Activated T-cell treated with anti-CD3 and anti-CD28 coated beads, Interleukin-2, amount 50 U/mL, for 24 hours (primary cell): ENCODE measurements around the gene SPATA1.

ENCODE experiments used
- DNase-seq: peaks from one replicate; pipeline ENCODE4 v3.0.0-alpha.2; 2020
- H3K27ac Mint-ChIP-seq: 2 replicates; pipeline ENCODE4 v1.8.0; 2020; ENCODE audit warnings: mild to moderate bottlenecking, mixed read lengths
- H3K27me3 Mint-ChIP-seq: 2 replicates; pipeline ENCODE4 v1.8.0; 2020; ENCODE audit warnings: mixed read lengths
- H3K36me3 Mint-ChIP-seq: 2 replicates; pipeline ENCODE4 v1.8.0; 2020; ENCODE audit warnings: low read depth, mixed read lengths
- H3K4me1 Mint-ChIP-seq: 2 replicates; pipeline ENCODE4 v1.8.0; 2020; ENCODE audit warnings: low read depth, mixed read lengths
- H3K4me3 Mint-ChIP-seq: 2 replicates; pipeline ENCODE4 v1.8.0; 2020; ENCODE audit warnings: mild to moderate bottlenecking, moderate library complexity, mixed read lengths
- H3K9me3 Mint-ChIP-seq: 2 replicates; pipeline ENCODE4 v1.8.0; 2020; ENCODE audit warnings: mixed read lengths

The SPATA1 gene

DNA sequence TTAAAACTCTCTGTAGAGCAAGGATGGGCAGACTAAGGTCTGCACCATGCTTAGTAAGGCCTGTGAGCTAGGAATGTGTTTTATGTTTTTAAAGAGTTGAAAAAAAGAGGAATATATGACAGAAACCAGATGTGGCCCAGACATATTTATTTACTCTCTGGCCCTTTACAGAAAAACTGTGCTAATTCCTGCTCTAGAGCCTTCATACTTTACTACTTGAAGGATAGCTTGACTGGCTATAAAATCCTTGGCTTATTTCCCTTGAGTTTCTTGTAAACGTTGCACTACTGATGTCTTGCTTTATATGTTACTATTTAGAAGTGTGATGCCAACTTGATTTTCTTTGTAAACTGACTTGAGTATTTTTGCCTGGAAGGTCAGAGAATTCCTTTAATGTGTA, 34.6 kb downstream of the SPATA1 start:
- peaks cover 31% of the 10 kb centered on the region for H3K36me3 Mint-ChIP-seq
- H3K9me3 Mint-ChIP-seq = no peaks in the 10 kb centered on the region
- peaks cover 21% of the 10 kb centered on the region for H3K4me1 Mint-ChIP-seq
- no peak overlapping the region for H3K4me3 Mint-ChIP-seq
- DNase-seq = no peak
- H3K27me3 Mint-ChIP-seq = no peaks in the 10 kb centered on the region
- H3K27ac Mint-ChIP-seq = no peak overlapping the region

DNA sequence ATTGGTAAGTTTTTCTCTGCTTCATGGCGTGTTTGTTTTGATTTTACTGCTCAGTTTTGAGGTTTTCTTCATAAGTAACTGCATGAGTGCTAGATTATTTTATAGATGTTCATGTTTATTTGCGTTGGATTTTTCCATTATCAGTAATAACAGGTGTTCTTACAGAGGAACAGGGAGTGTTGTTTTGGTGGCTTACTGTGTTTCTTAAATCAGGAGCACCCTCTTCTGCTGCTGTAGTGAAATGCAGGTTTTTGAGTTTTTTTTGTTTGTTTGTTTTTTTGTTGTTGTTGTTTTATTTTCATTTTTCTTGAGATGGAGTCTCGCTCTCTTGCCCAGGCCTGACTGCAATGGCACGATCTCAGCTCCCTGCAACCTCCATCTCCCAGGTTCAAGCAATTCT, 35.5 kb downstream of the SPATA1 start:
- DNase-seq = no peak
- no peak overlapping the region for H3K4me3 Mint-ChIP-seq
- H3K9me3 Mint-ChIP-seq = no peaks in the 10 kb centered on the region
- peaks cover 31% of the 10 kb centered on the region for H3K36me3 Mint-ChIP-seq
- H3K27ac Mint-ChIP-seq = no peak overlapping the region
- H3K27me3 Mint-ChIP-seq = no peaks in the 10 kb centered on the region
- peaks cover 21% of the 10 kb centered on the region for H3K4me1 Mint-ChIP-seq

DNA sequence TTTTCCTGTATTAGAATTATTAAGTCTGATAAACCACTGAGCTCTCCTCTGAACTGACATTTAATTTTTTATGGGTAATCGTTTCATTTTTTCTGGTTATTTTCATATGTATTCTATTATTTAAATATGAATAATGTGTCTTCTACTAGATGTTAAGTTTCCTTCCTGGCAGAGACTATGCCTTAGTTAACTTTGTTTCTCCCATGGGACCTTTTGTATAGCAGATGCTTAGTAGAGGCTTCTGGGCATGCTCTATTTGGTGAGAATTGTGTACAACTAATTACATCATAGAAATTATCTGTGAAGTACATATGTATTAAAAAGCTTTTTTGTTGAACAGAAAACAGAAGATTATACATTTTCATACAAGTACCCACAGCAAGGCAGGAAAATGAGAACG, 44.6 kb downstream of the SPATA1 start:
- Mint-ChIP-seq H3K36me3 (peaks cover 15% of the 10 kb centered on the region), H3K27ac (no peak overlapping the region), H3K27me3 (no peaks in the 10 kb centered on the region), H3K4me3 (no peak overlapping the region), H3K4me1 (no peaks in the 10 kb centered on the region), H3K9me3 (no peaks in the 10 kb centered on the region)
- no peak for DNase-seq

DNA sequence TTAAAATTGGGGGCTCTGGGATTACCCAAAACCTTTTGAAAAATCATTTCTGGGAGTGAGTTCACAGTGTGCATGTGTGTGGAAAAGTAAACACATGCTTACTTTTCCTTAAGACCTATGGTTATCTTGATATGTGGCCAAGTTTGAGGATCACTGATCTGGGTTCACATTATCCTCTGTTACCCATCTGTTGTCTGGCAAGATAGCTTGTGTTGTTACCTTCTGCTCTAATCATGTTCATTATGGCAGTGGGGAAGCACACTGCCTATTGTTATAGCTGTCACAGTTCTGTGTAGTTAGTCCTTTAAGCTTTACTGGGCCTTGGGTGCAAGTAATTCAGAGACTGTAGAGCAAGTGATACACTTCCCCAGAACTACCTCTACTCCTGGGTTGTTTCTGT, 63.0 kb downstream of the SPATA1 start:
- Mint-ChIP-seq H3K36me3 (peaks cover 77% of the 10 kb centered on the region), H3K27ac (no peak overlapping the region), H3K4me3 (no peak overlapping the region)

DNA sequence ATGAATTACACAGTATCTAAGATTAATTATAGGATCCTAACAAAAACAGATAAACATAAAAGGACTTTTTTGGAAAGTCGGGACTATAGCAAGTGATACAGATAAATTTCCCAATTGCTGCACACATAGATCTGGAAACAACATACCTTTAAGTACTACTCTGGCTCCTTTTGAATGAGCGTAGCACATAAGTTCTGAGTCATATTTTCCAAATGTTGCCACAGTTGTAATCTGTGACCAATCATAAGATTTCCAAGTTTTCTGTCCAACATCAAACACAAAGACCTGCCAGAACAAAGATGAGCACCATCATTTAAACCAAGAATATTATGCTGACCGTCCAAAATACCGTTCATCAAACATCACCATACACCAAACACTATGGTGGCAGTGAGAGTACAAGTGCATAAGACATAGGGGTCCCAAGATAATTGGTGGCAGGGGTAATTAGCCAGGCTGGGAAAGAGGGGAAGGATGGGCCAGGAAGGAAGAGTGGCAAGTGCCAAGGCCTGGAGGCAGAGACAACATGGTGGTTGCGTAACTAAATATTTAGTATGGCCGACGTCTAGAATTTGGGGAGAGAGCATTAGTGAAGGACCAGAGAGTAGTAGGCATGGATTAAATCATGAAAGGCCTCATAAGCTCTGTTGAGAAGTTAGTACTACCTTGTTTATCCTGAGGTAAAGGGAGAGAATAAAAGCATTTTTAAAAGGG, 64.4 kb downstream of the SPATA1 start:
- Mint-ChIP-seq H3K27me3 (no peaks in the 10 kb centered on the region), H3K4me3 (no peak overlapping the region), H3K9me3 (peaks cover 5% of the 10 kb centered on the region), H3K36me3 (peaks cover 69% of the 10 kb centered on the region), H3K4me1 (peaks cover 60% of the 10 kb centered on the region), H3K27ac (peak overlapping the region; percentile 13)
- no peak for DNase-seq

More for the DNA sequence above, 63.0 kb downstream of the SPATA1 start:
- Mint-ChIP-seq H3K4me1 (peaks cover 51% of the 10 kb centered on the region), H3K9me3 (peaks cover 5% of the 10 kb centered on the region), H3K27me3 (no peaks in the 10 kb centered on the region)
- DNase-seq = no peak

DNA sequence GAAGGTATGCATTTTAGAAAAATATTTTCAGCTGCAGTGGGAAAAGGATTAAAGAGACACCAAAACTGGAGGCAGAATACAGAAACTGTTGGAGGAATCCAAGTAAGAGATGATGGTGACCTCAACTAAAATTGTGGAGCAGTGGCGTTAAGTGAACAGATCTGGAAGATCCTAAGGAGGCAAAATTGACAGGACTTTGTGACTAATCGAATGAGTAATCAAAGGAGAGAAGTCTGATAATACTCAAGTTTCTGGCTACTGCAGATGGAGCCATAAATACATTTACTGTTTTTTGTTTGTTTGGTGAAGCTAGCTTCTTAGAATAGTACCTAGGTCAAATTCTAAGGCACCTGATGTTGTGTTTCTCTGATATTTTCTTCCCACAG, 65.0 kb downstream of the SPATA1 start:
- Mint-ChIP-seq H3K4me1 (peaks cover 60% of the 10 kb centered on the region), H3K4me3 (no peak overlapping the region)

DNA sequence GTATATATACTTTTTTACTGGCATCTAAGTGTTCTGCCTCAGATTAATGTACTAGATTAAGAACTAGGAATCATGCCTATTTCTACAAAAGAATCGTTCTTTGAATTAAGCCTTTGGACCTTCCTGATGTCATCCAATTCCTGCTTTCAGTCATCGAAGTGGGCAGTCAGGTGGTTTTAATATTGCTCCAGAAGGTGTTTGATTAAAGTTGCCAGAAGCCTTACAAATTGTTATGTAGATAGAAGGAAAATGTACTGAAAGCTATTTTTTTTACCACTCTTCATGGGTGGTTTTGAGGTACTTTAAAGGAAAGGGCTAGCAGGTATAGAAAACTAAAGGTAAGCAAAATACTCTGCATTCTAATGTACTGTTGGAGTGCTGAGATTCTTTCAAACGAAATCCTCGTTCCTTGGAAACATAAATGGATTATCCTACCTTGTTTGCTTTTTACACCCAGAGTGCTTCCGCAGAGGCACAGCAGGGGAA, 67.3 kb downstream of the SPATA1 start:
- peaks cover 51% of the 10 kb centered on the region for H3K36me3 Mint-ChIP-seq
- DNase-seq = no peak
- peak overlapping the region; percentile 100 for H3K27ac Mint-ChIP-seq
- H3K27me3 Mint-ChIP-seq = no peaks in the 10 kb centered on the region
- H3K9me3 Mint-ChIP-seq = peaks cover 5% of the 10 kb centered on the region
- peak overlapping the region; percentile 95 for H3K4me3 Mint-ChIP-seq
- peaks cover 51% of the 10 kb centered on the region for H3K4me1 Mint-ChIP-seq

More for the DNA sequence above, 65.0 kb downstream of the SPATA1 start:
- peaks cover 5% of the 10 kb centered on the region for H3K9me3 Mint-ChIP-seq
- no peaks in the 10 kb centered on the region for H3K27me3 Mint-ChIP-seq
- H3K36me3 Mint-ChIP-seq = peaks cover 67% of the 10 kb centered on the region
- no peak for DNase-seq
- H3K27ac Mint-ChIP-seq = peak overlapping the region; percentile 13

DNA sequence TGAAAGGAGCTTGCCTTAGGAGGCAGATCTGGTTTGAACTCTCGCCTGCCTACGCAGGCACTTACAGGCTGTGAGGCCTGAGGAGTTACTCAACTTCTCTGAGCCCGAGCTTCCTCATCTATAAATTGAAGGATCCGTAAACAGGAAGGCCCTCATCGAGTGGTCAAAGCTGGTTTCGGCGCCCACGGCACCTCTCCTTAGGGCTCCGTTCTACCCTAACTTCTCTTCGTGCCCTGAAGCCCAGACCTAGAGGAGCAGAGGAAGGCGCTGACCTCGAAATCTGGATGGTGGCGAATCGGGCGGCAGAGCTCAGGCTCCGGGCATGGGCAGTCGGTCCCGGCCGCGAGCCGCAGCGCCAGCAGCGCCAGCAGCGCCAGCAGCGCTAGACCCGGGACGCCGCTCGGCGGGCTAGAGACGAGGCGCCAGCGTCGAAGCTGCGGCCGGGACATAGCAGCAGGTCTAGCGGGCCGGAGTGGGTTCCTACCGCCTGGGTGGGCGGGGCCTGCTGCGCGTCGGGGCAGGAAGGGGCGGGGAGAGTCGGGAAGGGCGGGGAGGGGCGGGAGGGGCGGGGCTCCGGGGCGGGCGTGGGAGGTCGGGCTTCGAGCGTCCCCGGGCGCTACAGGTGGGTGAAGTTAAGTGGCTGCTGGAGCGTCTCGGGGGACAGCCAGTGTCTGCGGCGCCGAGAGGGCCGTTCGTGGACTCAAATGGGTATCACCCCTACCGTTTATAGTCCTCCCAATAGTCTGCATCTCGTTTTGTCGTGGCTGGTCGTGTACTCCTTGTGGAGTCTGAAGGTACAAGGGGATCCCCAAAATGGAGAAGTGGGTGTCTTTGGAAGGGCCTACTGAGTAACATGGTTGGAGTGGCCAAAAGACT, 68.0 kb downstream of the SPATA1 start, which contains the start of gene CTBS:
Gene CTBS, minus strand, starts transcription at position 474 of the 876 bp plus-strand sequence. Its CDS starts 25 bp downstream, at position 449.
- peak; percentile 89 for DNase-seq
- Mint-ChIP-seq H3K36me3 (peaks cover 44% of the 10 kb centered on the region), H3K27me3 (no peaks in the 10 kb centered on the region), H3K27ac (peak within 1 kb of the TSS; percentile 100), H3K4me3 (peak within 1 kb of the TSS; percentile 95), H3K4me1 (peaks cover 47% of the 10 kb centered on the region), H3K9me3 (peaks cover 5% of the 10 kb centered on the region)

DNA sequence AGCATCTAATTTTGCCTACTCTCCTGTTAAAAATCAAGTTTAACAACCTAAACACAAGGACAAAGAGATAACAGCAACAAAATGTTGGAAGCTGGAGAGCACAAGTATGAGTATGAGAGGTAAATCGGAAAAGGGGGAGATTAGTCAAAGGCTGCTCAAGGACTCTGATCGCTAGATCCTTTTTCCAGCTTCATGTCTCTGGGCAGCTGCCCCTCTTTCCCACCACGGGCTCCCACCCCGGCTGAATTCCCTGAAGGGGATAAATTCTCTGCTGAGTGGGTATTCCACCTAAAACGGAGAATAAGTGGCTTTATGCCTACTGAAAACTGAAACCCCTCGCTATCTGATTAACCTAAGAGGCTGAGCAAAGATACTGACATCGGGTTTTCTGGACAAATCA, 68.8 kb downstream of the SPATA1 start:
- no peak for DNase-seq
- H3K4me3 Mint-ChIP-seq = peak overlapping the region; percentile 95
- H3K36me3 Mint-ChIP-seq = peaks cover 38% of the 10 kb centered on the region
- H3K4me1 Mint-ChIP-seq = peaks cover 45% of the 10 kb centered on the region
- H3K9me3 Mint-ChIP-seq = peaks cover 5% of the 10 kb centered on the region
- no peaks in the 10 kb centered on the region for H3K27me3 Mint-ChIP-seq
- peak overlapping the region; percentile 100 for H3K27ac Mint-ChIP-seq

DNA sequence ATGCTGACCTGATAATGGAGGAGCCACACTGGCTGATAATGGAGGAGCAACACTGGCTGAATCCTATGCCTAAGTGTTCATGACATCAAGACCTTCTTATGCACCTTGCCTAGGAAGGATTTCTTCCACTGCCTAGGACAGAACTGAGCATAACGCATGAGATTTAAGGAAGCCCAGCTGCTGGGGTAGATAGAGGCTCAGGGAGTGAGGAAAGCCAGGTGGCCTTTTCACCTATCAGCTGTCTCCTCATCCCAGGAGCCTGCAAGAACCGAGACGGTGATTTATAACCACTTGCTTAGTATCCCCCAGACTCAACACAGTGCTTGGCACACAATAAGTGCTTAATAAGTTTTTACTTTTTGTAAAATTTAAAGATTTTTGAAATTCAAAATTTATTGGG, 75.5 kb downstream of the SPATA1 start:
- Mint-ChIP-seq H3K27me3 (peaks cover 4% of the 10 kb centered on the region), H3K27ac (no peak overlapping the region), H3K4me3 (no peak overlapping the region), H3K36me3 (no peaks in the 10 kb centered on the region), H3K9me3 (no peaks in the 10 kb centered on the region), H3K4me1 (no peaks in the 10 kb centered on the region)
- DNase-seq = no peak

DNA sequence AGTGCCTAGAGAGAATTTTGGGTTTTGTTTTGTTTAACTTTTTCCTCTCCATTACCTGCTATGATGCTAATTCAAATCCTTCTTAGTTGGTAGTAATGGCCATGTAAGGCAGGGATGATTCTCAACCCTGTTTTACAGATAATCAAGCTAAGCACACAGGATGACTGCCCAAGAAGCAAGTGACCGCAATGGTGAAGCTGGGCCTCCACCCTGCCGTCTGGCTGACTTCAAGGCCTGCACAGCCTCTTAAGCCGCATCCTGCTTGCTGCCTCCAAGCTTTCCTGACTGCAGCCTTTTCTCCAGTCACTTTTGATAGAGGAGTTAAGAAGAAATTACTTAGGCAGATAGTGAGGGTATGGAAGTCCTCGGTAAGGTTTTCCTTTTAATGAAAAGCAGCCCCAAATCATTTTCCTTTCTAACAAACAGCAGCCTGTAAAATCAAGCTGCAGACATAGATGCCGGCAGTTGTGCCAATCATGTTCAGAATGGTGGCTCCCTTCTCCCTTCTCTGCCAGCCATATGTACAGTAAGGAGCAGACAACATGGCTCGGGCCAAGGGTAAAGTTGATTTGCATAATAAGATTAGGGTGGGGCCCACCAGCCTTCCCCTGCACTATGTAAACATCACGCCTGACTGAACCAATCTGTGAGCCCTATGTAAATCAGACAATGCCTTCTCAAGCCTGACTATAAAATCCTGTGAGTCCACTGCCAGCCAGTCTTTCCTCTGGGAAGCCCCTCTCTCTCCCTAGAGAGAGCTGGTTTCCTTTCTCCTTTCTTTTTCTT, 76.8 kb downstream of the SPATA1 start:
- no peak for DNase-seq
- Mint-ChIP-seq H3K4me3 (no peak overlapping the region), H3K27ac (no peak overlapping the region), H3K27me3 (peaks cover 8% of the 10 kb centered on the region), H3K4me1 (no peaks in the 10 kb centered on the region), H3K36me3 (no peaks in the 10 kb centered on the region), H3K9me3 (no peaks in the 10 kb centered on the region)

DNA sequence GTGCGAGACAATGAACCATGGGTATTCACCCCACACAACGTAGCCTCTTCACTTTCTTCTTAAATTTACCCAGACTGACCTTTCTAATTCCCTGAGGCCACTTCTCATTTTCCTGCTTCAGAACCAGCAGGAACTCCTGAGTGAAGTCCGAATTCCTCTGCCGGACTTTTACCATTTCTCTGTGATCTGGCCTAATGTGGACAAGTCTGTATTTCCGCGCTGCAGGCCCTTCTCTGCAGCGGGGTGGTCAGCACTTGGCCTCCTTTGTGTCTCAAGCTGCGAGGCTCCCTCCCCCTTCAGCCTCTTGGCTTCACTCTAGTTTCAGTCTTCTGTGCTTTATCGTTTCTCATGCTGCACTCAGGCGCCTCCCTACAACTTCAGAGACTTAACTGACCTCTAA, 77.5 kb downstream of the SPATA1 start:
- no peak overlapping the region for H3K4me3 Mint-ChIP-seq
- no peaks in the 10 kb centered on the region for H3K9me3 Mint-ChIP-seq

DNA sequence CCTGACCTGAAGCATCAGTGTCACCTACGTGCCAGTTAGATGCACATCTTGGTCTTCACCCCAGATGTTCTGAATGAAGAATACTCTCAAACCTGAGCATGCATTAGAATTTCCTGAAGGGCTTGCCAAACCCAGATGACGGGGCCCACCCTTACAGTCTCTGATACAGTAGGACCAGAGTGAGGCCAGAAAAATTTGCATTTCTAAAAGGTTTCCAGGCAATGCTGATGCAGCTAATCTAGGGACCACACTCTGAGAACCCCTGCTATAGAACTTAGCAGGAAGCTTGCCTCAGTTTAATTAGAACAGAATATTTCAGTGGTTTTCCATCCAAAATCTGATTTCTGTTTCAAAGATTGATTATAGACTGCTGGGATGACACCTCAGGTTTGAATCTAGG, 77.9 kb downstream of the SPATA1 start:
- peaks cover 16% of the 10 kb centered on the region for H3K27me3 Mint-ChIP-seq
- no peaks in the 10 kb centered on the region for H3K4me1 Mint-ChIP-seq
- no peaks in the 10 kb centered on the region for H3K9me3 Mint-ChIP-seq
- no peaks in the 10 kb centered on the region for H3K36me3 Mint-ChIP-seq
- DNase-seq = no peak
- H3K4me3 Mint-ChIP-seq = no peak overlapping the region
- no peak overlapping the region for H3K27ac Mint-ChIP-seq

More for the DNA sequence above, 77.5 kb downstream of the SPATA1 start:
- H3K27me3 Mint-ChIP-seq = peaks cover 13% of the 10 kb centered on the region
- DNase-seq = no peak
- no peaks in the 10 kb centered on the region for H3K4me1 Mint-ChIP-seq
- H3K27ac Mint-ChIP-seq = no peak overlapping the region
- no peaks in the 10 kb centered on the region for H3K36me3 Mint-ChIP-seq

DNA sequence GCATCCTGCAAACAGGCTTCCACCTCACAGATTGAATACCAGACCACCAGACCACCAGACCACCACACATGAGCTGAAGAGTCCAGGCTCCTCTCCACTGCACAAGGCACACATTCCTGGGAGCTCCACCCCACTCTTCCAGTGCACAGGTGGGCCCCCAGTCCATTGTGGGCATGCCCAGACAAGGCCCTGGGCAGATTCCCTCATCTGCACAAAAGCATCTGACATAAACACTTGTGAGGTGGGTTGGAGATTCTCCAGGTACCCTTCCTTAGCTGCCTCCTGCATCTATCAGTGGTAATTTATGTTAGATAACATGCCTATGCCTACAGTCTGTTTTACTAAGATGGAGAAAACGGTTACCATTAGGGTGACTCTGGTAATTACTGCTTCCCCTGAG, 79.6 kb downstream of the SPATA1 start:
- no peaks in the 10 kb centered on the region for H3K9me3 Mint-ChIP-seq
- H3K27ac Mint-ChIP-seq = no peak overlapping the region
- peaks cover 28% of the 10 kb centered on the region for H3K27me3 Mint-ChIP-seq
- no peaks in the 10 kb centered on the region for H3K4me1 Mint-ChIP-seq
- no peak overlapping the region for H3K4me3 Mint-ChIP-seq
- DNase-seq = no peak
- no peaks in the 10 kb centered on the region for H3K36me3 Mint-ChIP-seq
